NCI-H2196 (cell line): Measurements from ENCODE around the gene STK40.

Source experiments
- DNase-seq: peaks from one replicate; lab custom pipeline; 2025; ENCODE audit not compliant: unreplicated experiment; lab: John Stamatoyannopoulos, UW

Gene STK40

GRCh38 chr1:36385410-36386264 is at the start of gene STK40:
Gene STK40 (minus strand): TSS chr1:36385924. CDS start chr1:36361332, 24,592 bp downstream.
- peak; percentile 98 for DNase-seq

- DNase-seq = no peak
These were observed 47.4 kb upstream of the STK40 start for GRCh38 chr1:36433102-36433501.

- no peak for DNase-seq
These were observed 46.9 kb upstream of the STK40 start for GRCh38 chr1:36432616-36433015.

GRCh38 chr1:36425791-36426190 is 40.1 kb upstream of the STK40 start:
- DNase-seq = no peak

GRCh38 chr1:36421649-36422048 is 35.9 kb upstream of the STK40 start:
- DNase-seq = no peak

GRCh38 chr1:36420836-36421317 is 35.2 kb upstream of the STK40 start:
- peak; percentile 85 for DNase-seq

- no peak for DNase-seq
These were observed 34.7 kb upstream of the STK40 start for GRCh38 chr1:36420409-36420808.

GRCh38 chr1:36419569-36419968 is 33.8 kb upstream of the STK40 start:
- no peak for DNase-seq

- no peak for DNase-seq
These were observed 33.4 kb upstream of the STK40 start for GRCh38 chr1:36419140-36419539.

GRCh38 chr1:36417931-36418330 is 32.2 kb upstream of the STK40 start:
- DNase-seq = no peak

- no peak for DNase-seq
These were observed 30.1 kb upstream of the STK40 start for GRCh38 chr1:36415661-36416326.

GRCh38 chr1:36414384-36414783 is 28.7 kb upstream of the STK40 start:
- DNase-seq = no peak

GRCh38 chr1:36411674-36412648 is 26.2 kb upstream of the STK40 start:
- peak; percentile 43 for DNase-seq

- DNase-seq = no peak
These were observed 22.8 kb upstream of the STK40 start for GRCh38 chr1:36408479-36408878.

GRCh38 chr1:36406440-36406839 is 20.7 kb upstream of the STK40 start:
- no peak for DNase-seq

- no peak for DNase-seq
These were observed 16.8 kb upstream of the STK40 start for GRCh38 chr1:36402504-36402890.

GRCh38 chr1:36401602-36402503 is 16.1 kb upstream of the STK40 start:
- no peak for DNase-seq

- no peak for DNase-seq
These were observed 15.3 kb upstream of the STK40 start for GRCh38 chr1:36400825-36401601.

- DNase-seq = no peak
These were observed 14.7 kb upstream of the STK40 start for GRCh38 chr1:36400514-36400824.
